GM18861 (cell line): ENCODE results near the gene L3MBTL4.
"Not testable (repeated sequence)": the region's sequence is repeated elsewhere in the genome, so short reads cannot be mapped to it uniquely, and the experiment has no call there.

ENCODE experiments used
- ATAC-seq: cut with Tn5 transposase; IDR thresholded peaks from one replicate; pipeline ENCODE4 v1.9.1; 2021; ENCODE audit not compliant: unreplicated experiment

The L3MBTL4 gene

GRCh38 chr18:6119761-6120160 lies 294.9 kb downstream of the L3MBTL4 start:
- ATAC-seq: no peak

GRCh38 chr18:6118080-6118479 lies 296.6 kb downstream of the L3MBTL4 start:
- ATAC-seq: no peak

GRCh38 chr18:6115710-6116109 lies 299.0 kb downstream of the L3MBTL4 start:
- ATAC-seq: no peak

DNA sequence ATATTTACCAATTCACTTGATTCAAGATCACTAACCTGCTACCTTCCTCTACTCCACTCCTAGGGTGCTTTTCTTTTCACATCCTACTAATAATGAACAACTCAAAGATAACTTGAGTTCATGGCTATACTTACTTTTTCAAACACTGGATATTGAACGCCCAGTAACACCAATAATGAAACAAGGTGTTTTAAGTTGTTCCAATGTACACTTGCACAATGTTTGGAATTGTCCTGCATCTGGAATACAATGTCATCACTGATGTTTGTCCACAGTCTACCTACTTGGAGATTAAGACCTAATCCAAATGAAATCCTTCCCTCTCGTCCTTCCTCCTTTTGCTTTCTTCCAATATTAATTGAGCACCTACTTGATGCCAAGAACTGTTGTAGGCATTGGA lies 301.1 kb downstream of the L3MBTL4 start:
- no peak for ATAC-seq

DNA sequence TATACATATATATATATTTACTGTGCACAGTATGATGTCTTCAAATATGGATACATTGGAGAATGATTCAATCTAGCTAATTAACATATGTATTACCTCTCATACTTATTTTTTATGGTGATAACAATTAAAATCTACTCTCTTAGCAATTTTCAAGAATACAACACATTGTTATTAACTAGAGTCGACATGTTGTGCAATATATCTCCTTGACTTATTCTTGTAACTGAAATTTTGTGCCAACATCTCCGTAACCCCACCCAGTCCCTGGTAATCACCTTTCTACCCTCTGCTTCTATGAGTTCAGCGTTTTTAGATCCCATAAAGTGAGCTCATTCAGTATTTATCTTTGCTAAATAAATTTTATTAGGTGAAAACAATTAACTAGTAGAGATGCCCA lies 303.0 kb downstream of the L3MBTL4 start:
- ATAC-seq: no peak

- ATAC-seq: no peak
These were observed 305.0 kb downstream of the L3MBTL4 start for GRCh38 chr18:6109743-6110142.

GRCh38 chr18:6107794-6108193 lies 306.9 kb downstream of the L3MBTL4 start:
- ATAC-seq: no peak

DNA sequence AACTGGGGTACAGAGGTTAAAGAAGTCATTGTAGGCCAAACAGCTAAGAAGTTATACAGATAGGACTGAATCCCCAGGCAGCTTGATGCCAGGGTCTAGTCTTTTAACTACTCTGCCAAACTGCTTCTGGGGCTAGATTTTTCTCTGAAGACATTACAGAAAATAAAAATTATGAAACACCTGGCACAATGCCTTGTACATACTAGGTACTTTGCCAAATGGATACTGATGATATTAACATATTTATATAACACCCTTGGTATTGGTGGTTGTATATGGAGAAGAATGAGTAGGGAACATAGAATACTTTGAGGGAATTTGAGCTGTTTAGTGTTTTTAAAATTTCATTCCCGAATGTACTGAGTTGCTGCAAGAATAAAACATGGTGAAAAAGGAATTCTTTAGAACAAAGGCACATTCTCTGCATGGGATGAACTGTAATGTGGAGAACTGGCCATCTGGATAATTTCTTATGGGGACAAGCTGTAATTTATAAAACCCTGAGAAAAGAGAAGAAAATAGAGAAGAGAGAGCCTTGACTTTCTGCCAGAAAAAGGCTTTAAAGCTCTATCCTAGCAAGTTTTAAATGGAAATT lies 308.5 kb downstream of the L3MBTL4 start:
- ATAC-seq: no peak

GRCh38 chr18:6103741-6104140 lies 311.0 kb downstream of the L3MBTL4 start:
- ATAC-seq: no peak

GRCh38 chr18:6096730-6097129 lies 318.0 kb downstream of the L3MBTL4 start:
- ATAC-seq: no peak

DNA sequence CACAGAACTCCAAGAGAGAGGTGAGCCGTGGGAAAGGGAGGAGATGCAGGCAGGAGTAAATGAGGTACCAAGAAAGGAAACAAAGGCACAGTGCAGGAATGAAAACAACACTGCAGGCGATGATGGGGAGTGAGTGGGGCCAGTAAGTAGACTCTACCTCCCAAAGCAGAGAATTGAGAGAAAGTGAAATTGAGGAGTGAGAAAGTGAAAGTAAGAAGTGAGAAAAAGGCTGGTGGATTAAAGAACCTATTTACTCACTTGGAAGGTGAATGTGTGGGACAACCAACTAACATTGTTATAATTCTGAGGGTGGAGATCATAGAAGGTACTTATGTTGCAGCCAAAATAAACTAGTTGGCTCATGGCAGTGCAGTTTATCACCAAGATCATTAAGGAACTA lies 326.3 kb downstream of the L3MBTL4 start:
- ATAC-seq: no peak

GRCh38 chr18:6086731-6087130 lies 328.0 kb downstream of the L3MBTL4 start:
- no peak for ATAC-seq

DNA sequence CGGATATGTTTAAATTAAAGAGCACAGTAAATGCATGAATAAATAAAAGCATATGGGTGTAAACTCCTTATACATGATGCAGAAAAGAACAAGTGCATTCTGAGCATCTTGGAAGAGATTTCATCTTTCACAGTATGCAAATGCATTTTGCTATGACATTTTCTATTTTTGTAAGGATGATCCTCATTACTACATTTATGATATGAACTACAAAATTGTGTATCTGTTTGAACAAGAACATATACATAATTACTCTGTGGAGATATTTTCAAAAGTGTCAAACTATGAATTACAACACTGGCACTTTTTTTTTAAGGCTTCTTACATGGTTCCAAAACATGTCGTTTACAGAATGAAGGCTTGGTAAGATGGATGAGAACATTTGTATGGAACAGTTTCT lies 335.3 kb downstream of the L3MBTL4 start:
- no peak for ATAC-seq

DNA sequence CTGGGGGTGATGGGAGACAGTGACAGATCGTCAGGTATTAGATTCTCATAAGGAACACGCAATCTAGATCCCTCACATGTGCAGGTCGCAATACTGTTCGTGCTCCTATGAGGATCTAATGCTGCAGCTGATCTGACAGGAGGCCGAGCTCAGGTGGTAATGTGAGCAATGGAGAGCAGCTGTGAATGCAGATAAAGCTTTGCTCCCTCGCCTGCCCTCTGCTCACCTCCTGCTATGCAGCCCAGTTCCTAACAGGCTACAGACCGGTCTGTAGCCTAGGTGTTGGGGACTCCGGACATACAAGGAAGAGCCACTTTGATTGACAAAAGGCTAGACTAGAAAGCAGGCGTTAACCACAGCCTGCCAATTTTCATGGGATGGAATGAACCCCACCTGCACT lies 335.8 kb downstream of the L3MBTL4 start:
- no peak for ATAC-seq

- ATAC-seq: not testable (repeated sequence)
These were observed 342.3 kb downstream of the L3MBTL4 start for GRCh38 chr18:6072423-6072822.

DNA sequence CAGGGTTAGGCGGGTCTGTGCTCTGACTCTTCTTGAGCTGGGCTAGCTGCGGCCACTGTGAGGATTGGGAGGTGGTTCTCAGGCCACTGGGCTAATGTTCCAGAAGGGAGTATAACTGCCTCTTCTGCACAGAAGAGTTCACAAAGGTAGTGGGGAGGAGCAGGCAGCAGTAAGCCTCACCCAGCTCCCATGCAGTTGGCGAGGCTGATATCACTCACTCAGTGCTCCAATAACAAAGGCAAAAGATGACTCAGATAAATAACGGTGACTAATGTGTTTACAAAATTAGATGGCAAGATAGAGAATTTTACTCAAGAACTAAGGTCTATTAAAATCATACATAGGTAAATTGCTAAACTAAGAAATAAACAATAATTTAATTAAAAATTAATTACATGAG lies 345.2 kb downstream of the L3MBTL4 start:
- no peak for ATAC-seq

DNA sequence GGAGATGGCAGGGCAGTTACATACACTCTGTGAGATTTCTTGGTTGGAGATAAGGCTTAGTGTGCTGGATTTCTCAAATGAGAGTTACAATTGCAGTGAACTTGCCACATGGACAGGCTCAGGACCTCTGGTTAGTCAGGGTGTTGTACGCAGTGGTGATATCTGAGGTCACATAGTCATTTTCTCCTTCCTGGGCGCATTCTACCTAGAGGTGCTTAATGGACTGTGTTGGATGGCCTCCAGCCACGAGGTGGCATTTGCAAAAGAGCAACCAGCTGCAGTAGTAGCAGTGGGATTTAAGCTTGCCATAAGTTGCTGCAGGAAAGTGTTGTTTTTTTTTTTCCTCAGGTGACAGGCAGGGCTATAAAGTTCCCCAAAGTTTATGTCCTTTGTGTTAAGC lies 345.6 kb downstream of the L3MBTL4 start:
- peak; percentile 92 for ATAC-seq

GRCh38 chr18:6060149-6060548 lies 354.6 kb downstream of the L3MBTL4 start:
- no peak for ATAC-seq

DNA sequence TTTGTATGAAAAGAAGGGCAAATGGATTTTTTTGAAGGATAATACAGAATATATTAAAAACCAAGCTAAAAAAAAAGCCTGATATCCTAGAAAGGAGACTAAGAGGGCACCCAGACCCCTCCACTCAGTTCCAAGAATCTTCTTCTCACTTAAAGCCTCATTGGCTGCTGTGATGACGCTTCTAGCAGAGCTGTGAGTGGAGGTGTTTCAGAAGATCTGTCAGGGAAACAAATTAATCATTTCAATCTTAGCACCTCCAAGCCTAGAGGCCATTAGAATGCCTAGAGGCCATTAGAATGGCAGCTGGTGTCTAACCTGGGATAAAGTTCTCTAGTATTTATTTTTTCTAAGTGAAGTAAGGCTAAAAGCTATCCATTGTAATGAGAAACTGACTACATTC lies 355.2 kb downstream of the L3MBTL4 start:
- ATAC-seq: no peak

DNA sequence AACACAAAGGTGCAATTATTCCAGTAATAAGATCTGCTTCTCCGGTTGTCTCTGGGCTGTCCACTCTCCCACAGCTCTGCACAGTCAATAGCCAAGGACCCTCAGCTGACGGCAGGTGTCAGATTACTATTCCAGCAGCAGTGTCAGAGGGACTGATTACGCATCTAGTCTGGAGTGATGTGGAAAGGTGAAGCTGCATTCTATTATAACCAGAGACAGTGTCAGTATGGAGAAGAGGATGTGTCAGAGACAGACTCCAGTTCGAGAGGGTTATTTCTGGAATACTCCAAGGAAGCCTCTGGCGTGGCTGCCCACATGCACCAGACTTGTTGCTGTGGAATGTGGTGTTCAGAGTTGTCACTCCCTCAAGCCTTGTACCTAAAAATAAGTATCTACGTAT lies 355.8 kb downstream of the L3MBTL4 start:
- no peak for ATAC-seq

GRCh38 chr18:6057604-6058003 lies 357.1 kb downstream of the L3MBTL4 start:
- ATAC-seq: no peak

GRCh38 chr18:6056171-6056910 lies 358.4 kb downstream of the L3MBTL4 start:
- peak; percentile 49 for ATAC-seq

DNA sequence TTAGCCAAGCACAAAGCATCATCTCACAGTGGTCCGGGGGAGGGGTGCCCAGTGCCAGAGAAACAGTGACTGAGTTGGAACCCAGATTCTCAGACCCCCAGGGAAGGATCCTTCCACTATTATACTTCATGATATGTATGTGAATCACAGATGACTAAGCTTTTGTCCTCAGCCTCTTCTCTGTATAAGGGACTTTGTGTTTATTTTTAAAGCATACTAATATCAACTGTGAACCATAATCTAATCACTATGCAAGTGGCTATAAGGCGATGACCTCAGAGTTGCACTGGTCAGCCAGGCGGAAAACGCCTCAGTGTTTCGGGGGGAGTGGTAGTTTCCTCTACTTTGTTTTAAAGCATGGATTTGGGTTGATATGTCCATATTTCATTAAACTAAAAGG lies 359.0 kb downstream of the L3MBTL4 start:
- ATAC-seq: no peak
